Smooth muscle cell (in vitro differentiated cells): Measurements from ENCODE around the gene MAOA. TPM values are rescaled to one million over a fixed set of nuclear protein-coding genes. Genes with fewer than 3 reads are reported as not detected.

Source experiments
- DNase-seq: peaks from one replicate; lab custom pipeline; 2025; ENCODE audit not compliant: unreplicated experiment; lab: John Stamatoyannopoulos, UW
- H2AFZ ChIP-seq: fragments of 200-600 bp; sonication (generic); 2 replicates; pipeline ENCODE4 v1.6.0; 2016; ENCODE audit warnings: antibody characterized with exemption, low read depth, mild to moderate bottlenecking
- H3F3A ChIP-seq: fragments of 200-600 bp; sonication (generic); 2 replicates; pipeline ENCODE4 v1.6.0; 2017; ENCODE audit warnings: antibody characterized with exemption, low read depth
- H3K27ac ChIP-seq: fragments of 200-600 bp; sonication (generic); 2 replicates; pipeline ENCODE4 v1.5.1; 2016; ENCODE audit warnings: low read depth, mild to moderate bottlenecking
- H3K27me3 ChIP-seq: fragments of 200-600 bp; sonication (generic); 2 replicates; pipeline ENCODE4 v1.6.1; 2016; ENCODE audit warnings: low read depth, mild to moderate bottlenecking
- H3K36me3 ChIP-seq: fragments of 200-600 bp; sonication (generic); 2 replicates; pipeline ENCODE4 v1.5.1; 2016; ENCODE audit warnings: low read depth
- H3K4me1 ChIP-seq: fragments of 200-600 bp; sonication (generic); 2 replicates; pipeline ENCODE4 v1.5.1; 2016; ENCODE audit warnings: low read depth
- H3K4me2 ChIP-seq: fragments of 200-600 bp; sonication (generic); 2 replicates; pipeline ENCODE4 v1.6.0; 2016; ENCODE audit warnings: mild to moderate bottlenecking
- H3K4me3 ChIP-seq: fragments of 200-600 bp; sonication (generic); 2 replicates; pipeline ENCODE4 v1.5.1; 2016; ENCODE audit warnings: mild to moderate bottlenecking
- H3K79me2 ChIP-seq: fragments of 200-600 bp; sonication (generic); 2 replicates; pipeline ENCODE4 v1.6.0; 2016; ENCODE audit warnings: low read depth, mild to moderate bottlenecking
- H3K9ac ChIP-seq: fragments of 200-600 bp; sonication (generic); 2 replicates; pipeline ENCODE4 v1.6.0; 2016; ENCODE audit warnings: low read depth
- H3K9me3 ChIP-seq: fragments of 200-600 bp; sonication (generic); replicated peaks from 2 replicates; pipeline ENCODE4 v1.5.1; 2016; ENCODE audit warnings: low read depth
- H4K20me1 ChIP-seq: fragments of 200-600 bp; sonication (generic); 2 replicates; pipeline ENCODE4 v1.6.0; 2016; ENCODE audit warnings: low read depth
- CTCF ChIP-seq: fragments of 200-600 bp; sonication (generic); IDR thresholded peaks from 2 replicates; pipeline ENCODE4 v1.5.1; 2017; ENCODE audit warnings: borderline replicate concordance, mild to moderate bottlenecking, antibody characterized with exemption; ENCODE audit not compliant: insufficient read depth, poor library complexity, severe bottlenecking
- WGBS: methylation state at CpG from one replicate; pipeline ENCODE4 v1.1.7; 2016; ENCODE audit warnings: low lambda C conversion rate; 5-methylcytosine and 5-hydroxymethylcytosine counted together
- polyA plus RNA-seq: library from polyadenylated mRNA; unstranded; fragments of >200 nt; fragmentation: Nextera tagmentation; extraction: Ambion mirVana; gene quantifications from 2 replicates; pipeline ENCODE4 v1.2.1, GENCODE V29; 2016
- total RNA-seq: library from RNA; depleted of rRNA; stranded (reverse); fragments of >200 nt; gene quantifications from 2 replicates; pipeline ENCODE4 v1.2.3, GENCODE V29; 2014

The MAOA gene
- total and polyA plus RNA-seq, 2 experiments from 2014 or later = 1.2 to 1.6 TPM

GRCh38 chrX:43679058-43679457, 23.0 kb downstream of the MAOA start:
- H3K27me3 ChIP-seq = no peaks in the 10 kb centered on the region
- no peaks in the 10 kb centered on the region for H3F3A ChIP-seq
- no peaks in the 10 kb centered on the region for H4K20me1 ChIP-seq
- no peaks in the 10 kb centered on the region for H3K9me3 ChIP-seq
- no peaks in the 10 kb centered on the region for H3K4me1 ChIP-seq
- no peak for DNase-seq
- WGBS = 69% methylated on average over 3 of the region's 3 CpGs
- H2AFZ ChIP-seq = no peak overlapping the region
- H3K36me3 ChIP-seq = no peaks in the 10 kb centered on the region
- no peaks in the 10 kb centered on the region for H3K79me2 ChIP-seq
- no peak overlapping the region for H3K4me3 ChIP-seq
- no peak for TF ChIP-seq CTCF
- no peak overlapping the region for H3K27ac ChIP-seq
- no peak overlapping the region for H3K9ac ChIP-seq
- no peak overlapping the region for H3K4me2 ChIP-seq

- DNase-seq = no peak
- WGBS = 73% methylated on average over 2 of the region's 2 CpGs
- H4K20me1 ChIP-seq = no peaks in the 10 kb centered on the region
These were observed 23.7 kb downstream of the MAOA start for GRCh38 chrX:43679778-43680177.

GRCh38 chrX:43682726-43683125, 26.6 kb downstream of the MAOA start:
- Histone ChIP-seq H3K4me1 (no peaks in the 10 kb centered on the region), H3K4me2 (no peak overlapping the region), H3K27ac (no peak overlapping the region), H3K4me3 (no peak overlapping the region), H2AFZ (no peak overlapping the region), H3F3A (no peaks in the 10 kb centered on the region), H3K36me3 (no peaks in the 10 kb centered on the region), H3K27me3 (no peaks in the 10 kb centered on the region), H3K9ac (no peak overlapping the region), H4K20me1 (no peaks in the 10 kb centered on the region), H3K9me3 (no peaks in the 10 kb centered on the region), H3K79me2 (no peaks in the 10 kb centered on the region)
- no peak for TF ChIP-seq CTCF
- DNase-seq = no peak

More at GRCh38 chrX:43679778-43680177, 23.7 kb downstream of the MAOA start:
- no peak overlapping the region for H3K4me3 ChIP-seq
- H3K27me3 ChIP-seq = no peaks in the 10 kb centered on the region
- H3F3A ChIP-seq = no peaks in the 10 kb centered on the region
- no peaks in the 10 kb centered on the region for H3K79me2 ChIP-seq
- H3K27ac ChIP-seq = no peak overlapping the region
- no peaks in the 10 kb centered on the region for H3K9me3 ChIP-seq
- no peak overlapping the region for H3K4me2 ChIP-seq
- H3K9ac ChIP-seq = no peak overlapping the region
- no peaks in the 10 kb centered on the region for H3K4me1 ChIP-seq
- H3K36me3 ChIP-seq = no peaks in the 10 kb centered on the region
- no peak for TF ChIP-seq CTCF
- H2AFZ ChIP-seq = no peak overlapping the region

- Histone ChIP-seq H3K79me2 (no peaks in the 10 kb centered on the region), H3K9ac (no peak overlapping the region), H2AFZ (no peak overlapping the region), H3K36me3 (no peaks in the 10 kb centered on the region), H3F3A (no peaks in the 10 kb centered on the region), H3K4me2 (no peak overlapping the region), H3K4me1 (no peaks in the 10 kb centered on the region), H3K27me3 (no peaks in the 10 kb centered on the region), H3K4me3 (no peak overlapping the region), H3K27ac (no peak overlapping the region), H4K20me1 (no peaks in the 10 kb centered on the region), H3K9me3 (no peaks in the 10 kb centered on the region)
- no peak for TF ChIP-seq CTCF
- DNase-seq = no peak
- WGBS = 91% methylated on average over 2 of the region's 2 CpGs
These were observed 29.1 kb downstream of the MAOA start for GRCh38 chrX:43685221-43685620.
